Activated CD4-positive, alpha-beta T cell treated with anti-CD3 and anti-CD28 coated beads, Interleukin-2, amount 50 U/mL, for 24 hours (primary cell): ENCODE measurements around the gene MTERF1.
"Not testable (repeated sequence)": the region's sequence is repeated elsewhere in the genome, so short reads cannot be mapped to it uniquely, and the experiment has no call there.

Experiments
- DNase-seq, 2 donors: peaks; one replicate each; pipeline ENCODE4 v3.0.0-alpha.2; 2020; ENCODE audit warnings: low read depth in 1 of 2, low spot score in 1 of 2

The MTERF1 gene

DNA sequence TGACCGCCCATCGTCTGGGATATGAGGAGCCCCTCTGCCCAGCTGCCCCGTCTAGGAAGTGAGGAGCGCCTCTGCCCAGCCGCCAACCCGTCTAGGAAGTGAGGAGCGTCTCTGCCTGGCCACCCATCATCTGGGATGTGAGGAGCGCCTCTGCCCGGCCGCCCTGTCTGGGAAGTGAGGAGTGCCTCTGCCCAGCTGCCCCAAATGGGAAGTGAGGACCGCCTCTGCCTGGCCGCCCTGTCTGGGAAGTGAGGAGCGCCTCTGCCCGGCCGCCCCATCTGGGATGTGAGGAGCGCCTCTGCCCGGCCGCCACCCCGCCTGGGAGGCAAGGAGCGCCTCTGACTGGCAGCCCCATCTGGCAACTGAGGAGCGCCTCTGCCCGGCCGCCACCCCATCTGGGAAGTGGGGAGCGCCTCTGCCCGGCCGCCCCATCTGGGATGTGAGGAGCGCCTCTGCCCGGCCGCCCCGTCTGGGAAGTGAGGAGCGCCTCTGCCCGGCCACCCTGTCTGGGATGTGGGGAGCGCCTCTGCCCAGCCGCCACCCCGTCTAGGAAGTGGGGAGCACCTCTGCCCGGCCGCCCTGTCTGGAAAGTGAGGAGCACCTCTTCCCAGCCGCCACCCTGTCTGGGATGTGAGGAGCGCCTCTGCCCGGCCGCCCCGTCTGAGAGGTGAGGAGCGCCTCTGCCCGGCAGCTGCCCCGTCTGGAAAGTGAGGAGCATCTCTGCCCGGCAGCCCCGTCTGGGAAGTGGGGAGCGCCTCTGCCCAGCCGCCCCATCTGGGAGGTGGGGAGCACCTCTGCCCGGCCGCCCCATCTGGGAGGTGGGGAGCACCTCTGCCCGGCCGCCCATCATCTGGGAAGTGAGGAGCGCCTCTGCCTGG lies 7.1 kb upstream of the MTERF1 start:
- DNase-seq, result not testable (repeated sequence)

GRCh38 chr7:91883676-91884362 lies 3.3 kb upstream of the MTERF1 start:
- no peak for DNase-seq

GRCh38 chr7:91880016-91880412 lies 488 bp downstream of the MTERF1 start:
- no peak for DNase-seq

GRCh38 chr7:91876391-91877133 lies 3.9 kb downstream of the MTERF1 start:
- no peak for DNase-seq

- no peak for DNase-seq
Measured at GRCh38 chr7:91875851-91876250, 4.7 kb downstream of the MTERF1 start.

- no peak for DNase-seq
Measured at GRCh38 chr7:91872928-91873327, 7.6 kb downstream of the MTERF1 start.

DNA sequence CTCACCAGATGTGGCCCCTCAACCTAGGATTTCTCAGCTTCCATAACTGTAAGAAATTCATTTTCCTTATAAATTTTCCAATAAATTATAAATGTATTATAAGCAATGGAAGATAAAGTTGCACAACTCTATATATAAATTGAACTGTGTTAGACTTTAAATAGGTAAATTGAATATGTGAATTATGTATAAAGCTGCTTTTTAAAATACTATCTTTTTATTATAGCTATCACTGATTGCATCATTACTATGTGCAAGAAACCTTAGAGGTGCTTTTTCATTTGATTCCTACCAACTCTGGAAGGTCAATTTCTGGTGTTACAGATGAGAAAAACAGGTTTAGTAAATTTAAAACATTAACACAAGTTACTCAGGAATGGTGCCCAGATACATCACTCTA lies 8.4 kb downstream of the MTERF1 start:
- no peak for DNase-seq

- DNase-seq, result no peak
Measured at GRCh38 chr7:91869661-91870060, 10.8 kb downstream of the MTERF1 start.

DNA sequence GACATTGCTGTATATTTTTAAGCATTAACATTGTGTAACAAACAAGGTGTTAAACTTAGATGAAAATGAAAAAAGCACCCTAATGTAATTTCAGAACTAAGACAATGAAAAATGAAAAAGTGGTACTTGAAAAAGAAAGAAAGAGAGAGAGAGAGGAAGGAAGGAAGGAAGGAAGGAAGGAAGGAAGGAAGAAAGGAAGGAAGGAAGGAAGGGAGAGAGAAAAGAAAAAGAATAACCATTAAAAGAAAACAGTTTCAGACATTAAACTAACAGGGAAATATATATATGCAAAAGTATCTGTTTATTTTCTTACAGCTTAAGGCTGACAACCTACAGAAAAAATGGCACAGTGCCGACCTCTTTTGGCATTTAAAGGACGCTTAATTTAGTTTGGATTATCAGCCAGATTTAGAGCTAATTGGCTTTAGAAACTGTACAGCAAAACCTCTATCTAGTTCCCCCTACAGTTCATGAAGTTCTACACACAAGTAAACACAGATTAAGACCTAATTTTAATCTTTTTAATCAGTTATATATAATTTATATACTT lies 13.8 kb downstream of the MTERF1 start:
- DNase-seq, result no peak

- DNase-seq, result no peak
Measured at GRCh38 chr7:91865511-91865910, 15.0 kb downstream of the MTERF1 start.

DNA sequence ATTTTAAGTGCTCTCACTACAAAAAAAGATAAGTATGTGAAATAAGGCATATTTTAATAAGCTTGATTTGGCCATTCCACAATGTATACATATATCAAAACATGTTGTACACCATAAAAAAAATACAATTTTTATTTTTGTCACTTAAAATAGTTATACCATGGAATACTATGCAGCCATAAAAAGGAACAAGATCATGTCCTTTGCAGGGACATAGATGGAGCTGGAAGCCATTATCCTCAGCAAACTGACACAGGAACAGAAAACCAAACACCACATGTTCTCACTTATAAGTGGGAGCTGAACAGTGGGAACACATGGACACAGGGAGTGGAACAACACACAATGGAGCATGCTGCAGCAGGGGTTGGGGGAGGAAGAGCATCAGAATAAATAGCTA lies 15.9 kb downstream of the MTERF1 start:
- not testable (repeated sequence) for DNase-seq

GRCh38 chr7:91864070-91864469 lies 16.4 kb downstream of the MTERF1 start:
- DNase-seq, result no peak

- no peak for DNase-seq
Measured at GRCh38 chr7:91852263-91852741, 28.2 kb downstream of the MTERF1 start.

DNA sequence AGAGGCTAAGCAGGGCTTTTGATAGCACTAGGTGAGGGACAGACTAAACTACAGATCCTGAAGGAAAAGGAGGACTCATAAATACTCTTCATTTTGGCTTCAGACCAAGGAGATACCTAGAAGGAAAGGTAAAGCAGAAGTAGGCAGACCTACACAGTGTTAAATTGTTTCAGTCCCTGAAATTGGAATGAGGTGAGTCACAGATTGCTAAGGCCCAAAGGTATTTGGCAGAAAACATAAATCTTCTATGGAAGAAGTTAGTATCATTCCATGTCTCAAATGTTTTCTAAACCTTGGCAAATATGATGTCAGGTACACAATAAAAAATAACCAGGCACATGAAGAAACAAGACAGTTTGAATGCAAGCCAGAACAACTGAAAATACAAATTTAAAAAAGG lies 30.0 kb downstream of the MTERF1 start:
- no peak for DNase-seq

GRCh38 chr7:91847876-91848588 lies 32.5 kb downstream of the MTERF1 start:
- DNase-seq, result no peak

DNA sequence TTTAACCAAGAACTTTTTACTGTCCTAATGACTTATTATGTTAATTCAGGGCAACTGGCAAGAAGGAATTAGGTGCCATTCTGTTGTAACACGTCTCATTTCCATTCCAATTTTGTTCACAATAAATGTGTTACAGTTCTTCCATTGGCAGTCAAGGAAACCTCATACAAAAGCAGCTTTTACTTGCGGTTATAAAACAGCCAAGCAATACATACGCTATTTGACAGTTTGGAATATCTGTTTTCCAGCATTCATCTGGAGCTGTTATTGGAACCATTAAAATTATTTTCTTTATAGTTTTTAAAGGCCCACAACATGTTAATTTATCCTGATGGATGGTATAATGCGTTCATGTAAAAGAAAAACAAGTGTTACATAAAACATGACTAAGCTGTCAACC lies 33.3 kb downstream of the MTERF1 start:
- no peak for DNase-seq

DNA sequence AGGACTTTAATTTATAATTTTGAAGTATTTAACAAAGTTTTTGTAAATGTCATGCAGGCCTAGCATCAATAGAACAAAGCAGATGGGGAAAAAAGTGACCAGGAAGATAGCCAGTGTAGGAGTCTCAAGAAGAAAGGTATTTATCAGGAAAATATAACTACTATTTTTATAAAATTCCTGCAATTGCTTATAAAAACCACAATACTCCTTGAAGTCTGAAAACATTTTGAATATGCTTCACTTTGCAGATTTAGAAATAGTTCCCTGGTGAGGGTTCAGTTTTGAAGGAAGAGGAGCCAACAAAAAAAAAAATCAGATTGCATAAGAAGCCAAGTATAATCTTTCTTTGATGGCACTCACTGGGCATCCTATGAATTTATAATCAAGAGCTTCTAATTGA lies 34.1 kb downstream of the MTERF1 start:
- DNase-seq, result no peak

DNA sequence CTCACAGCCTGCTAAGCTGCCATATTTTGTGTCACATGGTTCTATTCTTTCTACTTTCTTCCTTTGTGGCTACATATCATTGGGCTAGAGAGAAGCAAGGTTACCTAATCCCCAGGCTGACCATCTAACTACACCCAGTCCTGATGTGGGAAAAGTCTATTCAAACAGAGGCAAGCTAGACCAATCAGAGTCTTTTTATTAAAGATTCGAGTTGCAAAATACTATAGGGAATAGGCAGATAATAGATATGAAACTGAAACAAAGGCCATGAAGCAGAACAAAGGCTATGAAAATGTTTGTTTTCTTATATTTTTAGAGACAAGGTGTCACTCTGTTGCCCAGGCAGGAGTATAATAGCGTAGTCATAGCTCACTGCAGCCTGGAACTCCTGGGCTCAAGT lies 36.7 kb downstream of the MTERF1 start:
- no peak for DNase-seq

GRCh38 chr7:91838439-91838838 lies 42.1 kb downstream of the MTERF1 start:
- no peak for DNase-seq

- no peak for DNase-seq
Measured at GRCh38 chr7:91837397-91838070, 43.0 kb downstream of the MTERF1 start.
